Panc1 (cell line): Measurements from ENCODE around the gene RIPOR3.

Source experiments
- POLR2AphosphoS5 ChIP-seq: IDR thresholded peaks from 2 replicates; pipeline ENCODE4 v1.6.1; 2012; ENCODE audit warnings: mild to moderate bottlenecking, low read depth, low read length, moderate library complexity
- SIN3A ChIP-seq: IDR thresholded peaks from 2 replicates; pipeline ENCODE4 v1.6.1; 2012; ENCODE audit warnings: low read depth, mild to moderate bottlenecking, low read length, moderate library complexity, borderline replicate concordance; ENCODE audit not compliant: insufficient read depth
- TF ChIP-seq, protein P1 (sequence below): fragments of 450-650 bp; IDR thresholded peaks from 2 replicates; pipeline ENCODE4 v1.5.1; 2017; ENCODE audit warnings: mild to moderate bottlenecking
- TF ChIP-seq, protein P2 (sequence below), 2 experiments: IDR thresholded peaks; 2 replicates each; pipeline ENCODE4 v1.6.1; 2011 to 2012; ENCODE audit warnings: low read depth in 2 of 2, control low read depth in 1 of 2, low read length in 1 of 2, mild to moderate bottlenecking in 1 of 2, moderate library complexity in 1 of 2; ENCODE audit not compliant: insufficient read depth in 1 of 2

DNA sequence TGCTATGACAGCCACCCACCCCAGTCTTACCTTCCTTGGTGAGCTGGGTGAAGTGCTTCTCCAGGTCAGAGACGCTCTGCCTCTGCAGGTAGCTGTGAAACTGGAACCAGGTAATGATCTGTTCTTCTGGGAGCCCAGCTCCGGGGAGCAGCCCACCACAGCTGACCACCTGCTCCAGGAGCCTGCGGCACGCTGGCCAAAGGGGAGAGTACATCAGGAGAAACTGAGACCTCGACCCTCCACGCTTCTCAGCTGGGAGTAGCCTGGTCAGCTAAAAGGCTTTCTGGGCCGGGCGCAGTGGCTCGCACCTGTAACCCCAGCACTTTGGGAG lies 98.4 kb downstream of the RIPOR3 start:
- TF ChIP-seq, protein P1, sequence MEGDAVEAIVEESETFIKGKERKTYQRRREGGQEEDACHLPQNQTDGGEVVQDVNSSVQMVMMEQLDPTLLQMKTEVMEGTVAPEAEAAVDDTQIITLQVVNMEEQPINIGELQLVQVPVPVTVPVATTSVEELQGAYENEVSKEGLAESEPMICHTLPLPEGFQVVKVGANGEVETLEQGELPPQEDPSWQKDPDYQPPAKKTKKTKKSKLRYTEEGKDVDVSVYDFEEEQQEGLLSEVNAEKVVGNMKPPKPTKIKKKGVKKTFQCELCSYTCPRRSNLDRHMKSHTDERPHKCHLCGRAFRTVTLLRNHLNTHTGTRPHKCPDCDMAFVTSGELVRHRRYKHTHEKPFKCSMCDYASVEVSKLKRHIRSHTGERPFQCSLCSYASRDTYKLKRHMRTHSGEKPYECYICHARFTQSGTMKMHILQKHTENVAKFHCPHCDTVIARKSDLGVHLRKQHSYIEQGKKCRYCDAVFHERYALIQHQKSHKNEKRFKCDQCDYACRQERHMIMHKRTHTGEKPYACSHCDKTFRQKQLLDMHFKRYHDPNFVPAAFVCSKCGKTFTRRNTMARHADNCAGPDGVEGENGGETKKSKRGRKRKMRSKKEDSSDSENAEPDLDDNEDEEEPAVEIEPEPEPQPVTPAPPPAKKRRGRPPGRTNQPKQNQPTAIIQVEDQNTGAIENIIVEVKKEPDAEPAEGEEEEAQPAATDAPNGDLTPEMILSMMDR: no peak
- TF ChIP-seq POLR2AphosphoS5: no peak
- TF ChIP-seq, protein P2, sequence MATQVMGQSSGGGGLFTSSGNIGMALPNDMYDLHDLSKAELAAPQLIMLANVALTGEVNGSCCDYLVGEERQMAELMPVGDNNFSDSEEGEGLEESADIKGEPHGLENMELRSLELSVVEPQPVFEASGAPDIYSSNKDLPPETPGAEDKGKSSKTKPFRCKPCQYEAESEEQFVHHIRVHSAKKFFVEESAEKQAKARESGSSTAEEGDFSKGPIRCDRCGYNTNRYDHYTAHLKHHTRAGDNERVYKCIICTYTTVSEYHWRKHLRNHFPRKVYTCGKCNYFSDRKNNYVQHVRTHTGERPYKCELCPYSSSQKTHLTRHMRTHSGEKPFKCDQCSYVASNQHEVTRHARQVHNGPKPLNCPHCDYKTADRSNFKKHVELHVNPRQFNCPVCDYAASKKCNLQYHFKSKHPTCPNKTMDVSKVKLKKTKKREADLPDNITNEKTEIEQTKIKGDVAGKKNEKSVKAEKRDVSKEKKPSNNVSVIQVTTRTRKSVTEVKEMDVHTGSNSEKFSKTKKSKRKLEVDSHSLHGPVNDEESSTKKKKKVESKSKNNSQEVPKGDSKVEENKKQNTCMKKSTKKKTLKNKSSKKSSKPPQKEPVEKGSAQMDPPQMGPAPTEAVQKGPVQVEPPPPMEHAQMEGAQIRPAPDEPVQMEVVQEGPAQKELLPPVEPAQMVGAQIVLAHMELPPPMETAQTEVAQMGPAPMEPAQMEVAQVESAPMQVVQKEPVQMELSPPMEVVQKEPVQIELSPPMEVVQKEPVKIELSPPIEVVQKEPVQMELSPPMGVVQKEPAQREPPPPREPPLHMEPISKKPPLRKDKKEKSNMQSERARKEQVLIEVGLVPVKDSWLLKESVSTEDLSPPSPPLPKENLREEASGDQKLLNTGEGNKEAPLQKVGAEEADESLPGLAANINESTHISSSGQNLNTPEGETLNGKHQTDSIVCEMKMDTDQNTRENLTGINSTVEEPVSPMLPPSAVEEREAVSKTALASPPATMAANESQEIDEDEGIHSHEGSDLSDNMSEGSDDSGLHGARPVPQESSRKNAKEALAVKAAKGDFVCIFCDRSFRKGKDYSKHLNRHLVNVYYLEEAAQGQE (IDR thresholded peaks at IDR 0.05; ENCODE audit: insufficient read depth in 1 of 2, low read depth in 2 of 2, low read length in 1 of 2): no peak
- TF ChIP-seq SIN3A: no peak
